ENCODE data around the gene PKP4. TPM values are rescaled to one million over a fixed set of nuclear protein-coding genes. Genes with fewer than 3 reads are reported as not detected.

The PKP4 gene
- total and polyA plus RNA-seq, 2 experiments from 2014 or later: 35.7 to 92.3 TPM

DNA sequence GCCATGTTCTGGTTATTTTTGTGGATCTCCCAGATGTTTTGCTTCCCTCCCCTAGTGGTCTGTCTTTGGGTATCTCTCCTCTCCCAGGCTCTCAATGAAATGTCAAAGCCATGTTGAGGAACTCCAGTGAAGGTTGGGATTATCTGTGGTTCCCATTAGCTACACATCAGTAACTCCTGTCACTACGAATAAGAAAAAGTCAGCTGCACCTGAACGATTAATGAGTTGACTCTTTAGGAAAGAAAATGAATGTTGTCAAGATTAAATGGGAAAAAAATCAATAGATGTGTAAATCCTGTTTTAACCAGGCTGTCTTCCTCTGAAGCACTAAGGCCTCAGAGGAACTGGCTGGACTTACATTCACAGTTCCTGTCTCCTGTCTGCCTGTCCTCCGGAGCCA is 244.3 kb downstream of the PKP4 start:
- no peak overlapping the region for H3K4me3 ChIP-seq
- no peaks in the 10 kb centered on the region for H3K4me1 ChIP-seq (ENCODE audit: insufficient read depth)
- DNase-seq (ENCODE audit: low spot score) (no peak), ATAC-seq (no peak)
- TF ChIP-seq POLR2AphosphoS5 (IDR thresholded peaks at IDR 0.05; ENCODE audit: low read depth): no peak
- TF ChIP-seq ZNF331 (CRISPR knock-in tag; IDR thresholded peaks at IDR 0.05; ENCODE audit: low read depth): no peak
- TF ChIP-seq, protein P1, sequence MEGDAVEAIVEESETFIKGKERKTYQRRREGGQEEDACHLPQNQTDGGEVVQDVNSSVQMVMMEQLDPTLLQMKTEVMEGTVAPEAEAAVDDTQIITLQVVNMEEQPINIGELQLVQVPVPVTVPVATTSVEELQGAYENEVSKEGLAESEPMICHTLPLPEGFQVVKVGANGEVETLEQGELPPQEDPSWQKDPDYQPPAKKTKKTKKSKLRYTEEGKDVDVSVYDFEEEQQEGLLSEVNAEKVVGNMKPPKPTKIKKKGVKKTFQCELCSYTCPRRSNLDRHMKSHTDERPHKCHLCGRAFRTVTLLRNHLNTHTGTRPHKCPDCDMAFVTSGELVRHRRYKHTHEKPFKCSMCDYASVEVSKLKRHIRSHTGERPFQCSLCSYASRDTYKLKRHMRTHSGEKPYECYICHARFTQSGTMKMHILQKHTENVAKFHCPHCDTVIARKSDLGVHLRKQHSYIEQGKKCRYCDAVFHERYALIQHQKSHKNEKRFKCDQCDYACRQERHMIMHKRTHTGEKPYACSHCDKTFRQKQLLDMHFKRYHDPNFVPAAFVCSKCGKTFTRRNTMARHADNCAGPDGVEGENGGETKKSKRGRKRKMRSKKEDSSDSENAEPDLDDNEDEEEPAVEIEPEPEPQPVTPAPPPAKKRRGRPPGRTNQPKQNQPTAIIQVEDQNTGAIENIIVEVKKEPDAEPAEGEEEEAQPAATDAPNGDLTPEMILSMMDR (conservative IDR thresholded peaks at IDR 0.05; ENCODE audit: low read depth in 2 of 2): no peak
- TF ChIP-seq EZH2phosphoT487 (IDR thresholded peaks at IDR 0.05; ENCODE audit: unreplicated experiment): no peak
- TF ChIP-seq, protein P2, sequence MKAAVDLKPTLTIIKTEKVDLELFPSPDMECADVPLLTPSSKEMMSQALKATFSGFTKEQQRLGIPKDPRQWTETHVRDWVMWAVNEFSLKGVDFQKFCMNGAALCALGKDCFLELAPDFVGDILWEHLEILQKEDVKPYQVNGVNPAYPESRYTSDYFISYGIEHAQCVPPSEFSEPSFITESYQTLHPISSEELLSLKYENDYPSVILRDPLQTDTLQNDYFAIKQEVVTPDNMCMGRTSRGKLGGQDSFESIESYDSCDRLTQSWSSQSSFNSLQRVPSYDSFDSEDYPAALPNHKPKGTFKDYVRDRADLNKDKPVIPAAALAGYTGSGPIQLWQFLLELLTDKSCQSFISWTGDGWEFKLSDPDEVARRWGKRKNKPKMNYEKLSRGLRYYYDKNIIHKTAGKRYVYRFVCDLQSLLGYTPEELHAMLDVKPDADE (IDR thresholded peaks at IDR 0.05): no peak
- TF ChIP-seq NANOG (IDR thresholded peaks at IDR 0.05; ENCODE audit: borderline replicate concordance): no peak
- TF ChIP-seq ZNF114 (CRISPR knock-in tag; IDR thresholded peaks at IDR 0.05): no peak
- no peak for TF ChIP-seq JUNB (IDR thresholded peaks at IDR 0.05; ENCODE audit: unreplicated experiment)
- no peak for TF ChIP-seq CREB1 (CRISPR knock-in tag; IDR thresholded peaks at IDR 0.05; ENCODE audit: low read depth)
- no peaks in the 10 kb centered on the region for H4K20me1 ChIP-seq (replicated peaks; ENCODE audit: insufficient read depth)
- peaks cover 7% of the 10 kb centered on the region; the same call in 1 of the 3 replicates for H3K4me1 Mint-ChIP-seq
- peaks cover 2% of the 10 kb centered on the region for H3K27me3 Mint-ChIP-seq (ENCODE audit: insufficient read depth, low read depth, poor library complexity)
- H3K27ac Mint-ChIP-seq: no peak overlapping the region
- H3F3A ChIP-seq (replicated peaks; ENCODE audit: low read depth): no peaks in the 10 kb centered on the region
- peaks cover 9% of the 10 kb centered on the region; the same call in 2 of the 3 replicates for H3K36me3 Mint-ChIP-seq (ENCODE audit: low read depth)
- no peaks in the 10 kb centered on the region for H3K36me3 ChIP-seq (ENCODE audit: insufficient read depth)
- no peaks in the 10 kb centered on the region for H3K79me2 ChIP-seq (replicated peaks; ENCODE audit: insufficient read depth)
- no peaks in the 10 kb centered on the region for H3K9me2 ChIP-seq (ENCODE audit: insufficient read depth)
- H3K4me3 Mint-ChIP-seq: no peak overlapping the region
- H2AFZ ChIP-seq: no peak overlapping the region
- H3K4me2 ChIP-seq: no peak overlapping the region
- H3K9me3 Mint-ChIP-seq: peaks cover 27% of the 10 kb centered on the region
- no peaks in the 10 kb centered on the region for H3K27me3 ChIP-seq (ENCODE audit: insufficient read depth)
- no peak overlapping the region for H3K27ac ChIP-seq (ENCODE audit: low read depth)

DNA sequence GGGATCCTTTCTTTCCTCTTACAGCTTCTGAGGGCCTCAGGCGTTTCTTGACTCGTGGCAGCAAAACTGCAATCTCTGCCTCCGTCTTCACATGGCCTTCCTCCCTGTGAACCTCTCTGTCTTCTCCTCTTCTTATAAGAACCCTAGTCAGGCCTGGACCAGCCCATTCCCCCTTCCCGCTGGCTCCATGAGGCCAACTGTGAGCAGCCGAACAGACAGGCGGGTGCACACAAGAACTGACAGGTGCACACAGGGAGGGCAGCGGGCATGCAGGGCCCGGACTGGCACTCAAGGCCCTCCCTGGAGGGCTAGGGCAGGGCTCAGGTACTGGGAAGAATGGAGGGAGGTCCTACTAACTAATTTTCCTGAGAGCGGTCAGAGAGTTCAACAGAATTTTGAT is 246.0 kb downstream of the PKP4 start:
- Histone ChIP-seq H3K4me2 (no peak overlapping the region), H3K27ac (ENCODE audit: low read depth) (no peak overlapping the region), H3K79me2 (replicated peaks; ENCODE audit: insufficient read depth) (no peaks in the 10 kb centered on the region), H2AFZ (no peak overlapping the region), H3F3A (replicated peaks; ENCODE audit: low read depth) (no peaks in the 10 kb centered on the region), H3K36me3 (ENCODE audit: insufficient read depth) (no peaks in the 10 kb centered on the region), H3K9me2 (ENCODE audit: insufficient read depth) (no peaks in the 10 kb centered on the region), H4K20me1 (replicated peaks; ENCODE audit: insufficient read depth) (no peaks in the 10 kb centered on the region), H3K27me3 (ENCODE audit: insufficient read depth) (no peaks in the 10 kb centered on the region), H3K4me3 (no peak overlapping the region), H3K4me1 (ENCODE audit: insufficient read depth) (no peaks in the 10 kb centered on the region)
- DNase-seq (ENCODE audit: low spot score) (no peak), ATAC-seq (no peak)
- Mint-ChIP-seq H3K4me1 (peaks cover 7% of the 10 kb centered on the region; the same call in 1 of the 3 replicates), H3K4me3 (no peak overlapping the region), H3K27ac (no peak overlapping the region), H3K36me3 (ENCODE audit: low read depth) (no peaks in the 10 kb centered on the region), H3K27me3 (ENCODE audit: insufficient read depth, low read depth, poor library complexity) (peaks cover 2% of the 10 kb centered on the region), H3K9me3 (peaks cover 13% of the 10 kb centered on the region; the same call in 2 of the 3 replicates)
- TF ChIP-seq NANOG (IDR thresholded peaks at IDR 0.05; ENCODE audit: borderline replicate concordance) (no peak), ZNF114 (CRISPR knock-in tag; IDR thresholded peaks at IDR 0.05) (no peak), STAT1 (IDR thresholded peaks at IDR 0.05; ENCODE audit: unreplicated experiment) (no peak), JUNB (IDR thresholded peaks at IDR 0.05; ENCODE audit: unreplicated experiment) (no peak), ZNF331 (CRISPR knock-in tag; IDR thresholded peaks at IDR 0.05; ENCODE audit: low read depth) (no peak), POLR2AphosphoS5 (IDR thresholded peaks at IDR 0.05; ENCODE audit: low read depth) (no peak)
- TF ChIP-seq, protein P3, sequence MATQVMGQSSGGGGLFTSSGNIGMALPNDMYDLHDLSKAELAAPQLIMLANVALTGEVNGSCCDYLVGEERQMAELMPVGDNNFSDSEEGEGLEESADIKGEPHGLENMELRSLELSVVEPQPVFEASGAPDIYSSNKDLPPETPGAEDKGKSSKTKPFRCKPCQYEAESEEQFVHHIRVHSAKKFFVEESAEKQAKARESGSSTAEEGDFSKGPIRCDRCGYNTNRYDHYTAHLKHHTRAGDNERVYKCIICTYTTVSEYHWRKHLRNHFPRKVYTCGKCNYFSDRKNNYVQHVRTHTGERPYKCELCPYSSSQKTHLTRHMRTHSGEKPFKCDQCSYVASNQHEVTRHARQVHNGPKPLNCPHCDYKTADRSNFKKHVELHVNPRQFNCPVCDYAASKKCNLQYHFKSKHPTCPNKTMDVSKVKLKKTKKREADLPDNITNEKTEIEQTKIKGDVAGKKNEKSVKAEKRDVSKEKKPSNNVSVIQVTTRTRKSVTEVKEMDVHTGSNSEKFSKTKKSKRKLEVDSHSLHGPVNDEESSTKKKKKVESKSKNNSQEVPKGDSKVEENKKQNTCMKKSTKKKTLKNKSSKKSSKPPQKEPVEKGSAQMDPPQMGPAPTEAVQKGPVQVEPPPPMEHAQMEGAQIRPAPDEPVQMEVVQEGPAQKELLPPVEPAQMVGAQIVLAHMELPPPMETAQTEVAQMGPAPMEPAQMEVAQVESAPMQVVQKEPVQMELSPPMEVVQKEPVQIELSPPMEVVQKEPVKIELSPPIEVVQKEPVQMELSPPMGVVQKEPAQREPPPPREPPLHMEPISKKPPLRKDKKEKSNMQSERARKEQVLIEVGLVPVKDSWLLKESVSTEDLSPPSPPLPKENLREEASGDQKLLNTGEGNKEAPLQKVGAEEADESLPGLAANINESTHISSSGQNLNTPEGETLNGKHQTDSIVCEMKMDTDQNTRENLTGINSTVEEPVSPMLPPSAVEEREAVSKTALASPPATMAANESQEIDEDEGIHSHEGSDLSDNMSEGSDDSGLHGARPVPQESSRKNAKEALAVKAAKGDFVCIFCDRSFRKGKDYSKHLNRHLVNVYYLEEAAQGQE (IDR thresholded peaks at IDR 0.05; ENCODE audit: unreplicated experiment): no peak
- TF ChIP-seq, protein P1 (conservative IDR thresholded peaks at IDR 0.05; ENCODE audit: low read depth in 2 of 2): no peak
